ENCODE data around the gene PLA2G4A. TPM values are rescaled to one million over a fixed set of nuclear protein-coding genes. Genes with fewer than 3 reads are reported as not detected.

PLA2G4A gene
- total RNA-seq, 1 experiment from 2014 or later = not detected

DNA sequence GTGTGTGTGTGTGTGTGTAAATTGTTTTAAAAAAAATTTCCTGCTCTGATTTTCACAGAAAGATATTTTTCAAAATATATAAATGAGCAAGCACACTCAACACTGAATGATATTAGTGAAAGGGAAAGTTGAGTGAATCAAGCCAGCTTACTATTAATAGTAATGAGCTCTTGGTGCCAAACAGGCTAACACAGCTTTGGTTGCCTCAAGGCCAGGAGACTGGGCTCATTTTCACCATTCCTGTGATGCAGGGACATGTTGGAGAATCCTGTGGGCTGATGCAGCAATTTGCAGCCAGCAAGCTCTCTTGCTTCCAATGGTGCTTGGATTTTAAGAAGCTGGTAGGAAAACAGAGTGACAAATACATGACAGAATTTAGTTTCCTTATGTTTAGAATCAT lies 30.2 kb downstream of the PLA2G4A start:
- no peak for ATAC-seq
- TF ChIP-seq, protein P1, sequence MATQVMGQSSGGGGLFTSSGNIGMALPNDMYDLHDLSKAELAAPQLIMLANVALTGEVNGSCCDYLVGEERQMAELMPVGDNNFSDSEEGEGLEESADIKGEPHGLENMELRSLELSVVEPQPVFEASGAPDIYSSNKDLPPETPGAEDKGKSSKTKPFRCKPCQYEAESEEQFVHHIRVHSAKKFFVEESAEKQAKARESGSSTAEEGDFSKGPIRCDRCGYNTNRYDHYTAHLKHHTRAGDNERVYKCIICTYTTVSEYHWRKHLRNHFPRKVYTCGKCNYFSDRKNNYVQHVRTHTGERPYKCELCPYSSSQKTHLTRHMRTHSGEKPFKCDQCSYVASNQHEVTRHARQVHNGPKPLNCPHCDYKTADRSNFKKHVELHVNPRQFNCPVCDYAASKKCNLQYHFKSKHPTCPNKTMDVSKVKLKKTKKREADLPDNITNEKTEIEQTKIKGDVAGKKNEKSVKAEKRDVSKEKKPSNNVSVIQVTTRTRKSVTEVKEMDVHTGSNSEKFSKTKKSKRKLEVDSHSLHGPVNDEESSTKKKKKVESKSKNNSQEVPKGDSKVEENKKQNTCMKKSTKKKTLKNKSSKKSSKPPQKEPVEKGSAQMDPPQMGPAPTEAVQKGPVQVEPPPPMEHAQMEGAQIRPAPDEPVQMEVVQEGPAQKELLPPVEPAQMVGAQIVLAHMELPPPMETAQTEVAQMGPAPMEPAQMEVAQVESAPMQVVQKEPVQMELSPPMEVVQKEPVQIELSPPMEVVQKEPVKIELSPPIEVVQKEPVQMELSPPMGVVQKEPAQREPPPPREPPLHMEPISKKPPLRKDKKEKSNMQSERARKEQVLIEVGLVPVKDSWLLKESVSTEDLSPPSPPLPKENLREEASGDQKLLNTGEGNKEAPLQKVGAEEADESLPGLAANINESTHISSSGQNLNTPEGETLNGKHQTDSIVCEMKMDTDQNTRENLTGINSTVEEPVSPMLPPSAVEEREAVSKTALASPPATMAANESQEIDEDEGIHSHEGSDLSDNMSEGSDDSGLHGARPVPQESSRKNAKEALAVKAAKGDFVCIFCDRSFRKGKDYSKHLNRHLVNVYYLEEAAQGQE (IDR thresholded peaks at IDR 0.05; ENCODE audit: insufficient read depth in 1 of 2, low read depth in 2 of 2, low read length in 1 of 2) = no peak
- no peak for TF ChIP-seq SIN3A (IDR thresholded peaks at IDR 0.05; ENCODE audit: borderline replicate concordance, insufficient read depth, low read depth, low read length)
- TF ChIP-seq POLR2AphosphoS5 (IDR thresholded peaks at IDR 0.05; ENCODE audit: low read depth, low read length) = no peak
- TF ChIP-seq TCF7L2 (IDR thresholded peaks at IDR 0.05; ENCODE audit: low read depth, low read length) = no peak
- TF ChIP-seq, protein P2, sequence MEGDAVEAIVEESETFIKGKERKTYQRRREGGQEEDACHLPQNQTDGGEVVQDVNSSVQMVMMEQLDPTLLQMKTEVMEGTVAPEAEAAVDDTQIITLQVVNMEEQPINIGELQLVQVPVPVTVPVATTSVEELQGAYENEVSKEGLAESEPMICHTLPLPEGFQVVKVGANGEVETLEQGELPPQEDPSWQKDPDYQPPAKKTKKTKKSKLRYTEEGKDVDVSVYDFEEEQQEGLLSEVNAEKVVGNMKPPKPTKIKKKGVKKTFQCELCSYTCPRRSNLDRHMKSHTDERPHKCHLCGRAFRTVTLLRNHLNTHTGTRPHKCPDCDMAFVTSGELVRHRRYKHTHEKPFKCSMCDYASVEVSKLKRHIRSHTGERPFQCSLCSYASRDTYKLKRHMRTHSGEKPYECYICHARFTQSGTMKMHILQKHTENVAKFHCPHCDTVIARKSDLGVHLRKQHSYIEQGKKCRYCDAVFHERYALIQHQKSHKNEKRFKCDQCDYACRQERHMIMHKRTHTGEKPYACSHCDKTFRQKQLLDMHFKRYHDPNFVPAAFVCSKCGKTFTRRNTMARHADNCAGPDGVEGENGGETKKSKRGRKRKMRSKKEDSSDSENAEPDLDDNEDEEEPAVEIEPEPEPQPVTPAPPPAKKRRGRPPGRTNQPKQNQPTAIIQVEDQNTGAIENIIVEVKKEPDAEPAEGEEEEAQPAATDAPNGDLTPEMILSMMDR (IDR thresholded peaks at IDR 0.05) = no peak

DNA sequence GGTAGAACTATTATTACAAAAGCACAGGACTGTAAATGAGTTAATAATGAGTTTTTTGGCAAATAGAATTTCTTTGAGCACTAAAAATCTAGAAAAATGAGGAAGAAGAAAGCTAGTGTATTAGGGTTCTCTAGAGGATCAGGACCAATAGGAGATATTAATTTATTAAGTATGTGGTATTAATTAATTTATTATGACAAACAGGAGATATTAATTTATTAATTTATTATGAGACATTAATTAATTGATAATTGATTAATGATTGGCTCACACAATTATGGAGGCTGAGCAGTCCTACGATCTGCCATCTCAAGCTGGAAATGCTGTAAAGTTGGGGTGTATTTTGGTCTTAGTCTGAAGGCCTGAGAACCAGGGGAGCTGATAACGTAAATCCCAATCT lies 31.2 kb downstream of the PLA2G4A start:
- ChIA-PET CTCF (no interaction called here), POLR2A (no interaction called here)
- intact Hi-C loops (cut with micrococcal nuclease; ENCODE audit: unreplicated experiment) = no loop called here
- Histone ChIP-seq H3K4me1 (ENCODE audit: control insufficient read depth, insufficient read depth, low read length) (no peaks in the 10 kb centered on the region), H3K27me3 (ENCODE audit: control insufficient read depth, insufficient read depth, low read length) (no peaks in the 10 kb centered on the region), H3K27ac (ENCODE audit: low read length) (no peak overlapping the region), H3K9me3 (ENCODE audit: control insufficient read depth, insufficient read depth, low read depth, low read length) (no peaks in the 10 kb centered on the region), H3K4me3 (ENCODE audit: low read depth in 2 of 2, low read length in 2 of 2) (no peak overlapping the region), H3K36me3 (ENCODE audit: control insufficient read depth, insufficient read depth, low read length) (no peaks in the 10 kb centered on the region)
- DNase-seq (ENCODE audit: low read depth, low spot score) (no peak), ATAC-seq (no peak)
- TF ChIP-seq TCF7L2 (IDR thresholded peaks at IDR 0.05; ENCODE audit: low read depth, low read length) = no peak
- TF ChIP-seq, protein P2 (IDR thresholded peaks at IDR 0.05) = no peak
- TF ChIP-seq, protein P1 (IDR thresholded peaks at IDR 0.05; ENCODE audit: insufficient read depth in 1 of 2, low read depth in 2 of 2, low read length in 1 of 2) = no peak
- TF ChIP-seq POLR2AphosphoS5 (IDR thresholded peaks at IDR 0.05; ENCODE audit: low read depth, low read length) = no peak
- TF ChIP-seq SIN3A (IDR thresholded peaks at IDR 0.05; ENCODE audit: borderline replicate concordance, insufficient read depth, low read depth, low read length) = no peak
- in situ Hi-C loops (cut with HindIII; ENCODE audit: low pct_unique_long_range_greater_than_20kb, low sequenced_read_pairs) = no loop called here
- BruUV-seq (replicated peaks) = no TSS peak

More for the DNA sequence above, 30.2 kb downstream of the PLA2G4A start:
- Histone ChIP-seq H3K4me1 (ENCODE audit: control insufficient read depth, insufficient read depth, low read length) (no peaks in the 10 kb centered on the region), H3K27me3 (ENCODE audit: control insufficient read depth, insufficient read depth, low read length) (no peaks in the 10 kb centered on the region), H3K9me3 (ENCODE audit: control insufficient read depth, insufficient read depth, low read depth, low read length) (no peaks in the 10 kb centered on the region), H3K4me3 (ENCODE audit: low read depth in 2 of 2, low read length in 2 of 2) (no peak overlapping the region), H3K36me3 (ENCODE audit: control insufficient read depth, insufficient read depth, low read length) (no peaks in the 10 kb centered on the region), H3K27ac (ENCODE audit: low read length) (no peak overlapping the region)
- ChIA-PET CTCF (no interaction called here), POLR2A (no interaction called here)
- DNase-seq (ENCODE audit: low read depth, low spot score) = no peak
- in situ Hi-C loops (cut with HindIII; ENCODE audit: low pct_unique_long_range_greater_than_20kb, low sequenced_read_pairs) = no loop called here
- intact Hi-C loops (cut with micrococcal nuclease; ENCODE audit: unreplicated experiment) = no loop called here
- no TSS peak for BruUV-seq (replicated peaks)
